ENCODE measurements around the gene NDUFS7.

The NDUFS7 gene

DNA sequence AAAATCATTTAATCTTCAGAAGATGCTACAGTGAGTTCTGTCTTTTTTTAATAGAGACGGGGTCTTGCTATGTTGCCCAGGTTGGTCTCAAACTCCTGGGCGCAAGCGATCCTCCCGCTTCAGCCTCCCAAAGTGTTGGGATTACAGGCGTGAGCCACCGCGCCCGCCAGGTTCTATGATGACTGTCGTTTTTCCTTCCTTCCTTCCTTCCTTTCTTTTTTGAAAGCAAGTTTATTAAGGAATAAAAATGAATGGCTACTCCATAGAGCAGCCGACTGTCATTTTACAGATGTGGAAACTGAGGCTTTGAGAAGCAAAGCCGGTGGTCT, 18.1 kb downstream of the NDUFS7 start:
- no peak for DNase-seq

- no peak for DNase-seq
Measured at GRCh38 chr19:1402411-1403070, 18.8 kb downstream of the NDUFS7 start.

- peak; percentile 73 for DNase-seq
Measured at GRCh38 chr19:1406774-1407527, 23.2 kb downstream of the NDUFS7 start.

- DNase-seq, result no peak
Measured at GRCh38 chr19:1407528-1408299, 24.0 kb downstream of the NDUFS7 start, which contains the start of gene DAZAP1. DAZAP1 (plus strand) TSS chr19:1407586; CDS start chr19:1407774, 188 bp downstream.

GRCh38 chr19:1408300-1409203, 24.8 kb downstream of the NDUFS7 start:
- no peak for DNase-seq

- DNase-seq, result no peak
Measured at GRCh38 chr19:1409204-1410005, 25.7 kb downstream of the NDUFS7 start.

DNA sequence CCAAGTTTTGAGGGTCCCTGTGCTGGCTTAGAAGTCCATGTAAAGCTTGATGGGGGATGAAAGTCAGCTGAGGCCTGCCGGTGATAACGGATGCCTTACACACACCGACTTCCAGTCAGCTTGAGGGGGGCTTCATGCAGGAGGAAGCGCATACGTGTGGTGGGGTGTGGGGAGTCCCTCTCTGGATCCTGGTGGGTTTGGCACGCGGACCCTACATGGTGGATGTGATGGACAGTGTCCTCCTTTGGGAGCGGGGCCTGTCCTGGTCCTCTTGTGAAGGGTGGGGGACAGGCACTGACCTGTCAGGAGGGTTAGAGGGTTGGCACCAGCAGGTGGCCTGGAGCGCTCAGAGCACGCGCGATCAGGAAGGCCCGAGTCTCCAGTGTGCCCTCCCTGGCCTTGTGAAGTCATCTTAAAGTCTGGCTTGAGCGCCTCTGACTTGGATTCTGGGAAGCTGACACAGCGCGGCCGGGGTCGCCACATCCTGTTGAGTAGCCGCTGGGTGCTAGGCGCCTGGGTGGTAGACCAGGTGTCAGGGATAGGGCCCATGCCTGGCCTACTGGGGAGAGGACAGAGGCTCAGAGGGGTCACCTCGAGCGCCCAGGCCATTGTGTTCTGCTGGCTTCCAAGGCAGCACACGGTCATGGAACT, 26.6 kb downstream of the NDUFS7 start:
- no peak for DNase-seq

DNA sequence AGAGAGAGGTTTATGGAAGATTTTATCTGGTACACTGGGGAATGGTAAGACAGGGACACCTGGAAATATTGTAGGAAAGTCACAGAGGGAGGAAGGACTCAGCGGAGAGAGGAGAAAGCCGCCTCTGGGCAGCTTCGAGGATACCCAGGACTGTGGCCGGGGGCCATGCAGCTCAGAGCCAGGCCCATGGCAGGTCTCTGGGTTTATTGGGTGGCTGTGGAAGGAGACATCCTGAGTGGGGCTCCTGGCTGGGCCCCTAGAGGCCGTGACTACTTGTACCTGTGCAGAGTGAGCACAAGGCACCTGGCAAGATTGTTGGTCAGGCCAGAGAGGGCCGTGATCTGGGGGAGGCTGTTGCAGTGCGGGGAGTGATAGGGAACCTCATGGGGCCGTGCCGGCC, 27.1 kb downstream of the NDUFS7 start:
- DNase-seq, result no peak

GRCh38 chr19:1411255-1412191, 27.8 kb downstream of the NDUFS7 start:
- DNase-seq, result no peak

GRCh38 chr19:1412323-1412923, 28.7 kb downstream of the NDUFS7 start:
- DNase-seq, result no peak

- DNase-seq, result no peak
Measured at GRCh38 chr19:1412995-1413800, 29.5 kb downstream of the NDUFS7 start.

DNA sequence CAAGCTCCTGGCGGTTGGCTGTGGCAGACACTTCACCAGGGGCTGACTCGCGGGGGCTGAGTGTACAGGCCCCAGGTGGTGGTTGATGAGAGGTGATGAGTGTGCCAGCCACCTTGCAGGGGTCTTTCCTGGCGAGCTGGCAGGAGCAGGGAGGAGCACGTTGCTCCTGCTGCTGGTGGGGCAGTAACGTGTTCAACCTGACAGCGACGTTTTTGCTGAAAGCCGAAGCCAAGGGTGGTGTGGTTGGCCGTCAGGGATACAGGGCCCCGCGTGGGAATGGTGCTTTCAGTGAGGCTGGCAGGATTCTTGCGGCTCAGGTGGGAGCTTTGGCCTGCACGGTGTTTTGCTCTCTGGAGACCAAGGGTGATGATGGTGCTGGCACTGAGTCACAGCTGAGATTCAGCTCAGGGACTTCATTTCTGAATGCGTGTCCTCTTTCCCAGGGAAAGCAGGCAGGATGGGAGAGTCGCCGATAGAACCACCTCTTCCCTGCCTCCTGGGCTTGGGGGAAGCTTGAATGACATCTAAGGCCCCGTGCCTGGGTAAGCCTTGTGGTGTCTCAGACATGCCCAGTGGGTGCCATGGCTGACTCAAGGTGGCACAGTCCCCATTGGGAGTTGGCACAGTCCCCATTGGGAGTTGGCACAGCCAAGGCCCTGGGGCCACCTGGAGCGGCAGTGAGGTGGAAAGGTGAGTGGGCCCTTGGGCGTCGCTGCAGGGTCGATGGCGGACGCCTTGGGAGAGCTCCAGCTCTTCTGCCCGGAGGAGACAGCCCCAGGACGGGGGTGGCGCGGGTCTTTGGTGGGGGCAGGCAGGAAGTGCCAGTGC, 32.5 kb downstream of the NDUFS7 start:
- no peak for DNase-seq

DNA sequence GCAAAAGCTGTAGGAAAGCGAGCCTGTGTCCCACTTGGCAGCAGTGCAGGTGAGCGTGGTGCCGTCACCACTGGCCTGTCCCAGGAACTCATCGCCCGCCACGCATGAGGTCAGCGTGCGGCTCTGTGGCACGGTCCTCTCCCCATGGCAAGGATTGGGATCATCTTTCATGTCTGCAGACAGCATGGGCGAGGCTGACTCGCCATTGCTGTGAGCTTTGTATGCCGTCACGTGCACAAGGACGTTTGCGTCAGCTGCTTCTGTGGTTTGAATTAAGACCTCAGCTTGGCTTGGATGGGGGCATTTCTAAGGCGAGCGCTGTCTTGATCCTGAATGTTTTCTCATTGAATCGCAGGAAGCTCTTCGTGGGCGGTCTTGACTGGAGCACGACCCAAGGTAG, 33.4 kb downstream of the NDUFS7 start:
- DNase-seq, result no peak

- no peak for DNase-seq
Measured at GRCh38 chr19:1417681-1418495, 34.2 kb downstream of the NDUFS7 start.

DNA sequence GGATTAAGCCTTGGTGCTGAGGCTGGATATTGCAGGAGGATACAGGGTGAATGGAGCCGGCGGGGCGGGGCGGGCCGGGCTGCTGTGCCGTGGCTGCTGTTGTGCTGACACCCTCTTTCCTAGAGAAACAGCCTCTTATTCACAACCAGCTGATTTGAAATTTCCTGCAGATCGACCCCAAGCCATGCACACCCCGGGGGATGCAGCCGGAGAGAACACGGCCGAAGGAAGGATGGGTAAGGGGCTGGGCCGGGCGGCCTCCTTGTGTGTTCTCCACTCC, 34.7 kb downstream of the NDUFS7 start:
- no peak for DNase-seq

GRCh38 chr19:1418951-1419738, 35.4 kb downstream of the NDUFS7 start:
- DNase-seq, result no peak
